Endodermal cell (in vitro differentiated cells): ENCODE results near the gene TMIE. TPM values are rescaled to one million over a fixed set of nuclear protein-coding genes. Genes with fewer than 3 reads are reported as not detected.

Experiments
- DNase-seq: peaks from one replicate; pipeline ENCODE4 v3.0.0-alpha.2; 2017
- H3K27ac ChIP-seq: 2 replicates; pipeline ENCODE4 v1.5.1; 2013; ENCODE audit warnings: mild to moderate bottlenecking, low read depth, low read length, moderate library complexity
- H3K27me3 ChIP-seq: 2 replicates; pipeline ENCODE4 v1.6.1; 2013; ENCODE audit warnings: mild to moderate bottlenecking, low read length, moderate library complexity; ENCODE audit not compliant: insufficient read depth, control insufficient read depth, poor library complexity, severe bottlenecking
- H3K36me3 ChIP-seq: 2 replicates; pipeline ENCODE4 v1.7.0; 2013; ENCODE audit warnings: mild to moderate bottlenecking, low read length, moderate library complexity; ENCODE audit not compliant: control insufficient read depth, insufficient read depth
- H3K4me1 ChIP-seq: one replicate; pipeline ENCODE4 v1.7.0; 2013; ENCODE audit warnings: low read length; ENCODE audit not compliant: control insufficient read depth, insufficient read depth
- H3K4me3 ChIP-seq: 2 replicates; pipeline ENCODE4 v1.5.1; 2013; ENCODE audit warnings: mild to moderate bottlenecking, low read length, moderate library complexity
- H3K9ac ChIP-seq: 2 replicates; pipeline ENCODE4 v1.6.1; 2013; ENCODE audit warnings: mild to moderate bottlenecking, low read length, moderate library complexity; ENCODE audit not compliant: poor library complexity, severe bottlenecking; ENCODE audit errors: extremely low read depth
- H3K9me3 ChIP-seq: 2 replicates; pipeline ENCODE4 v1.6.1; 2013; ENCODE audit warnings: mild to moderate bottlenecking, low read length, moderate library complexity; ENCODE audit not compliant: control insufficient read depth
- H3K27ac Mint-ChIP-seq: 2 replicates; pipeline ENCODE4 v1.8.0; 2020; ENCODE audit warnings: mixed read lengths
- H3K27me3 Mint-ChIP-seq: 2 replicates; pipeline ENCODE4 v1.8.0; 2021; ENCODE audit warnings: mild to moderate bottlenecking, mixed read lengths; ENCODE audit not compliant: insufficient read depth
- H3K36me3 Mint-ChIP-seq: 2 replicates; pipeline ENCODE4 v1.8.0; 2020; ENCODE audit warnings: low read depth, mixed read lengths
- H3K4me1 Mint-ChIP-seq: 2 replicates; pipeline ENCODE4 v1.8.0; 2020; ENCODE audit warnings: mixed read lengths
- H3K4me3 Mint-ChIP-seq: 2 replicates; pipeline ENCODE4 v1.8.0; 2020; ENCODE audit warnings: mild to moderate bottlenecking, moderate library complexity, mixed read lengths
- H3K9me3 Mint-ChIP-seq: 2 replicates; pipeline ENCODE4 v1.8.0; 2020; ENCODE audit warnings: mild to moderate bottlenecking, mixed read lengths
- CTCF ChIP-seq: fragments of 200-600 bp; sonication (generic); conservative IDR thresholded peaks from 2 replicates; pipeline ENCODE4 v1.5.0; 2021; ENCODE audit warnings: antibody characterized with exemption, mild to moderate bottlenecking
- WGBS, 2 experiments: methylation state at CpG; one replicate each; pipeline versions ENCODE4 v1.1.5 to v1.1.7; 2013; ENCODE audit warnings: missing lambda C conversion rate in 2 of 2, mixed read lengths in 1 of 2; ENCODE audit not compliant: insufficient coverage in 1 of 2, insufficient read length in 1 of 2; 5-methylcytosine and 5-hydroxymethylcytosine counted together
- total RNA-seq, 2 donors: library from RNA; stranded (reverse); fragmentation: NEBNext Ultra II Directional in 1 of 2; extraction: Animal tissue kit (Norgen Biotek cat#: 25700) in 1 of 2; gene quantifications; 2 replicates in 1 of 2; 3 replicates in 1 of 2; pipeline ENCODE4 v1.2.1, GENCODE V29; 2021

Gene TMIE
- total RNA-seq, 2 donors from 2014 or later = 1.0 to 1.1 TPM

GRCh38 chr3:46663591-46664135 is 37.5 kb upstream of the TMIE start:
- peak; percentile 77 for DNase-seq
- Histone ChIP-seq H3K4me3 (no peak overlapping the region), H3K27me3 (no peaks in the 10 kb centered on the region), H3K4me1 (peaks cover 9% of the 10 kb centered on the region), H3K9me3 (no peaks in the 10 kb centered on the region), H3K27ac (no peak overlapping the region), H3K9ac (no peak overlapping the region), H3K36me3 (no peaks in the 10 kb centered on the region)
- no peak overlapping the region for H3K4me3 Mint-ChIP-seq
- peaks cover 39% of the 10 kb centered on the region for H3K4me1 Mint-ChIP-seq
- H3K36me3 Mint-ChIP-seq = no peaks in the 10 kb centered on the region
- 77 to 86% methylated on average over 4 to 8 of the region's 8 CpGs for WGBS, 2 experiments
- H3K27me3 Mint-ChIP-seq = peaks cover 2% of the 10 kb centered on the region
- H3K9me3 Mint-ChIP-seq = no peaks in the 10 kb centered on the region
- H3K27ac Mint-ChIP-seq = no peak overlapping the region
- TF ChIP-seq CTCF = peak; percentile 72

- Mint-ChIP-seq H3K27me3 (peaks cover 2% of the 10 kb centered on the region), H3K36me3 (no peaks in the 10 kb centered on the region), H3K4me3 (no peak overlapping the region), H3K27ac (no peak overlapping the region), H3K4me1 (peaks cover 33% of the 10 kb centered on the region), H3K9me3 (no peaks in the 10 kb centered on the region)
- H3K36me3 ChIP-seq = no peaks in the 10 kb centered on the region
- H3K9ac ChIP-seq = no peak overlapping the region
- 90 to 97% methylated on average over 5 to 6 of the region's 6 CpGs for WGBS, 2 experiments
- no peak overlapping the region for H3K4me3 ChIP-seq
- no peaks in the 10 kb centered on the region for H3K27me3 ChIP-seq
- no peak for DNase-seq
- no peak for TF ChIP-seq CTCF
- H3K9me3 ChIP-seq = no peaks in the 10 kb centered on the region
- peaks cover 7% of the 10 kb centered on the region for H3K4me1 ChIP-seq
- H3K27ac ChIP-seq = no peak overlapping the region
These were observed 36.8 kb upstream of the TMIE start for GRCh38 chr3:46664188-46664970.

- no peaks in the 10 kb centered on the region for H3K9me3 ChIP-seq
- no peak overlapping the region for H3K4me3 ChIP-seq
- no peak for DNase-seq
- no peak for TF ChIP-seq CTCF
- H3K27me3 ChIP-seq = no peaks in the 10 kb centered on the region
- Mint-ChIP-seq H3K27ac (no peak overlapping the region), H3K36me3 (no peaks in the 10 kb centered on the region), H3K27me3 (peaks cover 2% of the 10 kb centered on the region), H3K9me3 (no peaks in the 10 kb centered on the region), H3K4me1 (peaks cover 26% of the 10 kb centered on the region), H3K4me3 (no peak overlapping the region)
- H3K4me1 ChIP-seq = peaks cover 5% of the 10 kb centered on the region
- no peak overlapping the region for H3K9ac ChIP-seq
- 76 to 86% methylated on average over 14 to 23 of the region's 23 CpGs for WGBS, 2 experiments
- H3K27ac ChIP-seq = no peak overlapping the region
- no peaks in the 10 kb centered on the region for H3K36me3 ChIP-seq
These were observed 36.0 kb upstream of the TMIE start for GRCh38 chr3:46664971-46665762.
